K562 treated with DMSO at 1 percent for 12 hours (cell line): ENCODE data around the gene OVCA2. TPM values are rescaled to one million over a fixed set of nuclear protein-coding genes. Genes with fewer than 3 reads are reported as not detected.

Experiments used
- total RNA-seq: library from RNA; unstranded; fragments of 300-600 nt; gene quantifications from 2 replicates; pipeline ENCODE4 v1.2.3, GENCODE V29; 2022; ENCODE audit not compliant: insufficient read depth

Gene OVCA2
- total RNA-seq: 33.8 and 34.1 TPM in 2 replicates

DNA sequence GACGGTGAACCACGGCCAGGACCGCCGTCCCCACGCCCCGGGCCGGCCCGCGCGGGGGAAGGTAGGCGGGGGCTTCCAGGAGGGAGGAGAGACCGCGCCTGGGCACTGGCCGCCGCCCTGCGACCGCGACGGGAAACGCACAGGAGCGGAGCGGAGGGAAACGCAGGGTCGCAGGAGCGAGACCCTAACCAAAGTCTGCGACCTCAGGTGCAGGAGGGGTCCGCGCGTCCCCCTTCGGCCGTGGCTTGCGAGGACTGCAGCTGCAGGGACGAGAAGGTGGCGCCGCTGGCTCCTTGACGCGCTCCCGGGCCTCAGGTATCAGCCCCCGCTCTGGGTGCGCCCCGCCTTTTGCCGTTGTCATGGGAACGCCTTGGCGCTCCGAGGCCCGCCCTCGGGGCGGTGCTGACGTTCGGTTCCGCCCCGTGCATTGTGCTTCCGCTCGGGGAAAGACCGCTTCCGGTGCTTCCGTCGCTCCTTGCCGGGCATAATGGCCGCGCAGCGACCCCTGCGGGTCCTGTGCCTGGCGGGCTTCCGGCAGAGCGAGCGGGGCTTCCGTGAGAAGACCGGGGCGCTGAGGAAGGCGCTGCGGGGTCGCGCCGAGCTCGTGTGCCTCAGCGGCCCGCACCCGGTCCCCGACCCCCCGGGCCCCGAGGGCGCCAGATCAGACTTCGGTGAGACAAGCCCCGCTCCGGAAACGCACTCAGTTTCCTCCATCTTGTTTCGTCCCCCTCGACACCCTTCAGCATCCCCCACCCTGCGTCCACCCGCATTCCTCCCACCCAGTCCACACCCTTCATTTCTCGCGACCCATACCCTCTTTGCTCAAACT is at the start of gene OVCA2:
OVCA2 (plus strand) TSS at position 462 of the 829 bp plus-strand sequence; CDS start at position 488, 26 bp downstream.

DNA sequence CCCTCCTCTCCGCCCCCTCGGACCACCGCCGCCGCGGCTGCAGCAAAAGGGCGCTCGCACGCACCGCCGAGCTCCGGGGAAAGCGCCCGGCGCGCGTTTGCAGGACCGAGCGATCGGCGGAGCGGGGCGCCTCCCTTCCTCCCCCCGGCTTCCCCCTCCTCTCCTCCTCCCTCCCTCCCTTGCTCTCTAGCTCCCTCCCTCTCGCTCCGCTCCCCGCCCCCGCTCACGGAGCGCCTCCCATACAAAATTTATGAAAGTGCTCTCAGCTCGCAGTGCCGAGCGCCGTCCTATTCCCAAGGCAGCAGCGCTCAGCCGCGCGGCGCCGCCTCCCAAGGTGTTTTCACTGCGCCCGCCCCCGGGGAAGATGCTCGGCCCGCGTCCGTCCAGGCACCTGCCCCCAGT is 16.6 kb upstream of the OVCA2 start, which contains the start of gene RTN4RL1:
RTN4RL1 (minus strand) TSS at position 115 of the 402 bp plus-strand sequence. CDS start 469 bp downstream, outside the sequence.

DNA sequence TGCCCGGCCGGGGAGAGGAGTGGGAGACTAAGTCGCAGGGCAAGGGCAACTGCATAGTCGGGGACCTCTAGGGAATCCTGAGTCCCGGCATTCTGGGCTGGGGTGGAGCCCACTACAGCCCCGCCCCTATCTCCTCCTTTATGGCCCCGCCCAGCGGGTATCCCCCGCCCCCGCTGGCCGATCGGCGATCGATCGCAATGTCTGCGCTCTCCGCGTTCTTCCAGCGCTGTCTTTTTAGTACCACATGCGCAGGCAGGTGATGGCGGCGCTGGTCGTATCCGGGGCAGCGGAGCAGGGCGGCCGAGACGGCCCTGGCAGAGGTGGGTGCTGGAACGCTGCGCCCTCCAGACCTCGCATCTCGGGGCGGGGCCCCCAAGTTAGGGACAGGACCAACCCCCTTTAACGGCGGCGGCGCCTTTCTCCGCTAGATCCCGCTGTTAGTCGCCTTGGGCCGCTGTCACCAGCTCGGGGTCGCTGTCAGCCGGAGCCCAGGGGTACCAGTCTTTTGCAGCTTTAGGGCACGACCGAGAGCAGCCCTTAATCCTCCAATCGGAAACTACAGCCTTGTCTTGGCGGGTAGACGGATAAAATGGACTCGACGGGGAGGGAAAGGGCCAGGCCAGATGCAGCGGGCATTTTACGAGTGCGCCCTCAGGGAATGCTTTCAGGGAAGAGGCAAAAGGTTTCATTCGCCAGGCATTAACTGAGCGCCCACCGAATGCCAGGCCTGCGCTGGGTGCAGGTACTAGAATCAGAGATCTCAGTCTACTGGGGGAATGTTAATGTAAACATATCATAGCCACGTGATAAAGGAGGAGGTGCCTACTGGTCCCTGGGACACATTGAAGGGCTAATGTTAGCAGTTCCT is 11.7 kb upstream of the OVCA2 start, which contains the start of gene DPH1:
DPH1 (plus strand) TSS at position 243 of the 868 bp plus-strand sequence; CDS start at position 260, 17 bp downstream.

DNA sequence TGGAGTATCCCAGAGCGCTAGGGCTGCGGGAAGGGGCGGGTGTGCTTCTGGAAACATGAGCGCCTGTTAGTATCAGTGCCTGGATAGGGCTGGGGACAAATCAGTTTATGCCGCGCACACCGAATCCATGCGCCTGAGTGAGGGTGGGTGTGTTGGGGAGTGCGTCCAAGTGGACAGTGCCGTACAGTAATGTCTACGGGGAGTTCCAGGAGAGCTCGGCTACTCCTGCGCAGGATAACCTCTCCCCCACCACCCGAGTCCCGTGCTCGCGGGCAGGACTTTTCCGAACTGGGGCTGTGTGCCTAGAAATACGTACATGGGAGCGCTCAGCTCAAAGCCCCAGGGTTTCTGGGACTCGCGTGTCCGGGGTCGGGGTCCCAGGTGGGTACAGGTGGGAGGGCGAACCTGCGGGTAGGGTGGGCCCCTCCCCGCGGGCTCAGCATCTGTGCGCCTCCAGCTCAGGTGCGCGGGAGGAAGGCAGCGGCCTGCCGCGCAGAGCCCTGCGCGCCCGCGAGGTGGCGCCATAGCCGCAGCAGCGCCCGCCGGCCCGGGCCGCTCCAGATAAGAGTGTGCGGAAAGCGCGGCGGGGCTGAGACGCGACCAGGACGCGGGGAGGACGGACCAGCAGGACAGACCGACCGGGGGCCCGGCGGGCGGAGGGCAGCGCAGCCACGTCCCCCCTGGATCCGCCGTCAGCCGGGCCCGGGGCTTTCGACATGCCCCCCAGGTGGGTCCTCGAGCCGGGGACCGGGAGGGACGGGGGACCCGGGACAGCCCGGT is 12.9 kb downstream of the OVCA2 start, which contains the start of gene HIC1:
HIC1 (plus strand) TSS at position 592 of the 780 bp plus-strand sequence. CDS start 1,588 bp downstream, outside the sequence.

Other genes with a start within 250 kb of the OVCA2 start
- 4.2 and 14.3 TPM in 2 replicates for gene SMYD4, start 212.1 kb upstream of the OVCA2 start, total RNA-seq
- gene RPA1, start 212.0 kb upstream of the OVCA2 start, total RNA-seq: 32.9 and 59.2 TPM in 2 replicates
- gene RTN4RL1, start 16.7 kb upstream of the OVCA2 start, total RNA-seq: not detected in 2 replicates
- gene DPH1, start 11.9 kb upstream of the OVCA2 start, total RNA-seq: 12.7 and 20.4 TPM in 2 replicates
- gene HIC1, start 13.1 kb downstream of the OVCA2 start, total RNA-seq: 0.33 and 1.6 TPM in 2 replicates